ENCODE data around the gene BEND3. TPM values are rescaled to one million over a fixed set of nuclear protein-coding genes. Genes with fewer than 3 reads are reported as not detected.

The BEND3 gene
- total and polyA plus RNA-seq, 2 of the 8 experiments (the other 6 are each of a cell fraction or from before 2014, with no cell fraction given) = 25.2 to 38.8 TPM

DNA sequence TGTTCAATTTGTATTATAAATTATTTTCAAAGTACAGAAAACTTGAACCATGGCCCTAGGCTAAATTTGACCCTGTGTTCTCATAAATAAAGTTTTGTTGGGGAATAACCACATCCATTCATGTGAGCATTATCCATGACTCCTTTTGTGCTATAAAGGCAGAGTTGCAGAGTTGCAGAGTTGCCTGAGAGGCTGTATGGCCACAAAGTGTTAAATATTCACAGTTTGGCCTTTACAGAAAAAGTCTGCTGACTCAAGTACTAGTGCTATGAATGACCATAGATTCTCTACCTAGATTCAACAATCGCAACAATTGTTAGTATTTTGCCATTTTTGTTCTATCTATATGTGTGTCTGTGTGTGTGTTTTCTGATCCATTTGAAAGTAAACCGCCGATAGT lies 46.2 kb upstream of the BEND3 start (continued):
- TF ChIP-seq, protein P1, sequence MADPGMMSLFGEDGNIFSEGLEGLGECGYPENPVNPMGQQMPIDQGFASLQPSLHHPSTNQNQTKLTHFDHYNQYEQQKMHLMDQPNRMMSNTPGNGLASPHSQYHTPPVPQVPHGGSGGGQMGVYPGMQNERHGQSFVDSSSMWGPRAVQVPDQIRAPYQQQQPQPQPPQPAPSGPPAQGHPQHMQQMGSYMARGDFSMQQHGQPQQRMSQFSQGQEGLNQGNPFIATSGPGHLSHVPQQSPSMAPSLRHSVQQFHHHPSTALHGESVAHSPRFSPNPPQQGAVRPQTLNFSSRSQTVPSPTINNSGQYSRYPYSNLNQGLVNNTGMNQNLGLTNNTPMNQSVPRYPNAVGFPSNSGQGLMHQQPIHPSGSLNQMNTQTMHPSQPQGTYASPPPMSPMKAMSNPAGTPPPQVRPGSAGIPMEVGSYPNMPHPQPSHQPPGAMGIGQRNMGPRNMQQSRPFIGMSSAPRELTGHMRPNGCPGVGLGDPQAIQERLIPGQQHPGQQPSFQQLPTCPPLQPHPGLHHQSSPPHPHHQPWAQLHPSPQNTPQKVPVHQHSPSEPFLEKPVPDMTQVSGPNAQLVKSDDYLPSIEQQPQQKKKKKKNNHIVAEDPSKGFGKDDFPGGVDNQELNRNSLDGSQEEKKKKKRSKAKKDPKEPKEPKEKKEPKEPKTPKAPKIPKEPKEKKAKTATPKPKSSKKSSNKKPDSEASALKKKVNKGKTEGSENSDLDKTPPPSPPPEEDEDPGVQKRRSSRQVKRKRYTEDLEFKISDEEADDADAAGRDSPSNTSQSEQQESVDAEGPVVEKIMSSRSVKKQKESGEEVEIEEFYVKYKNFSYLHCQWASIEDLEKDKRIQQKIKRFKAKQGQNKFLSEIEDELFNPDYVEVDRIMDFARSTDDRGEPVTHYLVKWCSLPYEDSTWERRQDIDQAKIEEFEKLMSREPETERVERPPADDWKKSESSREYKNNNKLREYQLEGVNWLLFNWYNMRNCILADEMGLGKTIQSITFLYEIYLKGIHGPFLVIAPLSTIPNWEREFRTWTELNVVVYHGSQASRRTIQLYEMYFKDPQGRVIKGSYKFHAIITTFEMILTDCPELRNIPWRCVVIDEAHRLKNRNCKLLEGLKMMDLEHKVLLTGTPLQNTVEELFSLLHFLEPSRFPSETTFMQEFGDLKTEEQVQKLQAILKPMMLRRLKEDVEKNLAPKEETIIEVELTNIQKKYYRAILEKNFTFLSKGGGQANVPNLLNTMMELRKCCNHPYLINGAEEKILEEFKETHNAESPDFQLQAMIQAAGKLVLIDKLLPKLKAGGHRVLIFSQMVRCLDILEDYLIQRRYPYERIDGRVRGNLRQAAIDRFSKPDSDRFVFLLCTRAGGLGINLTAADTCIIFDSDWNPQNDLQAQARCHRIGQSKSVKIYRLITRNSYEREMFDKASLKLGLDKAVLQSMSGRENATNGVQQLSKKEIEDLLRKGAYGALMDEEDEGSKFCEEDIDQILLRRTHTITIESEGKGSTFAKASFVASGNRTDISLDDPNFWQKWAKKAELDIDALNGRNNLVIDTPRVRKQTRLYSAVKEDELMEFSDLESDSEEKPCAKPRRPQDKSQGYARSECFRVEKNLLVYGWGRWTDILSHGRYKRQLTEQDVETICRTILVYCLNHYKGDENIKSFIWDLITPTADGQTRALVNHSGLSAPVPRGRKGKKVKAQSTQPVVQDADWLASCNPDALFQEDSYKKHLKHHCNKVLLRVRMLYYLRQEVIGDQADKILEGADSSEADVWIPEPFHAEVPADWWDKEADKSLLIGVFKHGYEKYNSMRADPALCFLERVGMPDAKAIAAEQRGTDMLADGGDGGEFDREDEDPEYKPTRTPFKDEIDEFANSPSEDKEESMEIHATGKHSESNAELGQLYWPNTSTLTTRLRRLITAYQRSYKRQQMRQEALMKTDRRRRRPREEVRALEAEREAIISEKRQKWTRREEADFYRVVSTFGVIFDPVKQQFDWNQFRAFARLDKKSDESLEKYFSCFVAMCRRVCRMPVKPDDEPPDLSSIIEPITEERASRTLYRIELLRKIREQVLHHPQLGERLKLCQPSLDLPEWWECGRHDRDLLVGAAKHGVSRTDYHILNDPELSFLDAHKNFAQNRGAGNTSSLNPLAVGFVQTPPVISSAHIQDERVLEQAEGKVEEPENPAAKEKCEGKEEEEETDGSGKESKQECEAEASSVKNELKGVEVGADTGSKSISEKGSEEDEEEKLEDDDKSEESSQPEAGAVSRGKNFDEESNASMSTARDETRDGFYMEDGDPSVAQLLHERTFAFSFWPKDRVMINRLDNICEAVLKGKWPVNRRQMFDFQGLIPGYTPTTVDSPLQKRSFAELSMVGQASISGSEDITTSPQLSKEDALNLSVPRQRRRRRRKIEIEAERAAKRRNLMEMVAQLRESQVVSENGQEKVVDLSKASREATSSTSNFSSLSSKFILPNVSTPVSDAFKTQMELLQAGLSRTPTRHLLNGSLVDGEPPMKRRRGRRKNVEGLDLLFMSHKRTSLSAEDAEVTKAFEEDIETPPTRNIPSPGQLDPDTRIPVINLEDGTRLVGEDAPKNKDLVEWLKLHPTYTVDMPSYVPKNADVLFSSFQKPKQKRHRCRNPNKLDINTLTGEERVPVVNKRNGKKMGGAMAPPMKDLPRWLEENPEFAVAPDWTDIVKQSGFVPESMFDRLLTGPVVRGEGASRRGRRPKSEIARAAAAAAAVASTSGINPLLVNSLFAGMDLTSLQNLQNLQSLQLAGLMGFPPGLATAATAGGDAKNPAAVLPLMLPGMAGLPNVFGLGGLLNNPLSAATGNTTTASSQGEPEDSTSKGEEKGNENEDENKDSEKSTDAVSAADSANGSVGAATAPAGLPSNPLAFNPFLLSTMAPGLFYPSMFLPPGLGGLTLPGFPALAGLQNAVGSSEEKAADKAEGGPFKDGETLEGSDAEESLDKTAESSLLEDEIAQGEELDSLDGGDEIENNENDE (IDR thresholded peaks at IDR 0.05; ENCODE audit: insufficient replicate concordance, low read length) = no peak
- TF ChIP-seq ZNF274 (IDR thresholded peaks at IDR 0.05; ENCODE audit: borderline replicate concordance, extremely low read depth, low read length) (no peak), TAF1 (IDR thresholded peaks at IDR 0.05; ENCODE audit: low read depth, low read length) (no peak), EGR1 (IDR thresholded peaks at IDR 0.05; ENCODE audit: borderline replicate concordance, low read depth, low read length) (no peak), ASH2L (IDR thresholded peaks at IDR 0.05; ENCODE audit: low read length) (no peak), FOSL1 (IDR thresholded peaks at IDR 0.05; ENCODE audit: insufficient read depth, low read depth, low read length) (no peak), BACH1 (IDR thresholded peaks at IDR 0.05; ENCODE audit: low read length) (no peak)
